VCaP (cell line): ENCODE results near the gene KDM8.
A peak's percentile ranks its signal among the peaks of the same experiment; 100 is the strongest.

Source experiments
- H3K27ac ChIP-seq: fragments of 450-650 bp; 2 replicates; pipeline ENCODE4 v1.5.1; 2017
- CTCF ChIP-seq: fragments of 450-650 bp; conservative IDR thresholded peaks from 2 replicates; pipeline ENCODE4 v1.5.1; 2017; ENCODE audit warnings: mild to moderate bottlenecking, moderate library complexity

The KDM8 gene

GRCh38 chr16:27203507-27204311 is at the start of gene KDM8:
KDM8 (plus strand) TSS chr16:27203526; CDS start chr16:27210124, 6,598 bp downstream.
- TF ChIP-seq CTCF, result no peak
- H3K27ac ChIP-seq, result peak within 1 kb of the TSS; percentile 84

GRCh38 chr16:27154705-27155521 is 48.4 kb upstream of the KDM8 start:
- no peak overlapping the region for H3K27ac ChIP-seq
- TF ChIP-seq CTCF, result peak; percentile 89

GRCh38 chr16:27156579-27156978 is 46.7 kb upstream of the KDM8 start:
- TF ChIP-seq CTCF, result no peak
- no peak overlapping the region for H3K27ac ChIP-seq

GRCh38 chr16:27161398-27161797 is 41.9 kb upstream of the KDM8 start:
- no peak for TF ChIP-seq CTCF
- H3K27ac ChIP-seq, result no peak overlapping the region

GRCh38 chr16:27164352-27164751 is 39.0 kb upstream of the KDM8 start:
- TF ChIP-seq CTCF, result no peak
- no peak overlapping the region for H3K27ac ChIP-seq

GRCh38 chr16:27165576-27165975 is 37.8 kb upstream of the KDM8 start:
- H3K27ac ChIP-seq, result no peak overlapping the region
- TF ChIP-seq CTCF, result no peak

- no peak overlapping the region for H3K27ac ChIP-seq
- no peak for TF ChIP-seq CTCF
These were observed 34.5 kb upstream of the KDM8 start for GRCh38 chr16:27168790-27169189.
